Smooth muscle cell (in vitro differentiated cells): Measurements from ENCODE around the gene MCTP2. TPM values are rescaled to one million over a fixed set of nuclear protein-coding genes. Genes with fewer than 3 reads are reported as not detected.

Experiments used
- DNase-seq: peaks from one replicate; lab custom pipeline; 2025; ENCODE audit not compliant: unreplicated experiment; lab: John Stamatoyannopoulos, UW
- H2AFZ ChIP-seq: fragments of 200-600 bp; sonication (generic); 2 replicates; pipeline ENCODE4 v1.6.0; 2016; ENCODE audit warnings: antibody characterized with exemption, low read depth, mild to moderate bottlenecking
- H3F3A ChIP-seq: fragments of 200-600 bp; sonication (generic); 2 replicates; pipeline ENCODE4 v1.6.0; 2017; ENCODE audit warnings: antibody characterized with exemption, low read depth
- H3K27ac ChIP-seq: fragments of 200-600 bp; sonication (generic); 2 replicates; pipeline ENCODE4 v1.5.1; 2016; ENCODE audit warnings: low read depth, mild to moderate bottlenecking
- H3K27me3 ChIP-seq: fragments of 200-600 bp; sonication (generic); 2 replicates; pipeline ENCODE4 v1.6.1; 2016; ENCODE audit warnings: low read depth, mild to moderate bottlenecking
- H3K36me3 ChIP-seq: fragments of 200-600 bp; sonication (generic); 2 replicates; pipeline ENCODE4 v1.5.1; 2016; ENCODE audit warnings: low read depth
- H3K4me1 ChIP-seq: fragments of 200-600 bp; sonication (generic); 2 replicates; pipeline ENCODE4 v1.5.1; 2016; ENCODE audit warnings: low read depth
- H3K4me2 ChIP-seq: fragments of 200-600 bp; sonication (generic); 2 replicates; pipeline ENCODE4 v1.6.0; 2016; ENCODE audit warnings: mild to moderate bottlenecking
- H3K4me3 ChIP-seq: fragments of 200-600 bp; sonication (generic); 2 replicates; pipeline ENCODE4 v1.5.1; 2016; ENCODE audit warnings: mild to moderate bottlenecking
- H3K79me2 ChIP-seq: fragments of 200-600 bp; sonication (generic); 2 replicates; pipeline ENCODE4 v1.6.0; 2016; ENCODE audit warnings: low read depth, mild to moderate bottlenecking
- H3K9ac ChIP-seq: fragments of 200-600 bp; sonication (generic); 2 replicates; pipeline ENCODE4 v1.6.0; 2016; ENCODE audit warnings: low read depth
- H3K9me3 ChIP-seq: fragments of 200-600 bp; sonication (generic); replicated peaks from 2 replicates; pipeline ENCODE4 v1.5.1; 2016; ENCODE audit warnings: low read depth
- H4K20me1 ChIP-seq: fragments of 200-600 bp; sonication (generic); 2 replicates; pipeline ENCODE4 v1.6.0; 2016; ENCODE audit warnings: low read depth
- CTCF ChIP-seq: fragments of 200-600 bp; sonication (generic); IDR thresholded peaks from 2 replicates; pipeline ENCODE4 v1.5.1; 2017; ENCODE audit warnings: borderline replicate concordance, mild to moderate bottlenecking, antibody characterized with exemption; ENCODE audit not compliant: insufficient read depth, poor library complexity, severe bottlenecking
- WGBS: methylation state at CpG from one replicate; pipeline ENCODE4 v1.1.7; 2016; ENCODE audit warnings: low lambda C conversion rate; 5-methylcytosine and 5-hydroxymethylcytosine counted together
- polyA plus RNA-seq: library from polyadenylated mRNA; unstranded; fragments of >200 nt; fragmentation: Nextera tagmentation; extraction: Ambion mirVana; gene quantifications from 2 replicates; pipeline ENCODE4 v1.2.1, GENCODE V29; 2016
- total RNA-seq: library from RNA; depleted of rRNA; stranded (reverse); fragments of >200 nt; gene quantifications from 2 replicates; pipeline ENCODE4 v1.2.3, GENCODE V29; 2014

The MCTP2 gene
- total and polyA plus RNA-seq, 2 experiments from 2014 or later = 12.1 to 32.1 TPM

DNA sequence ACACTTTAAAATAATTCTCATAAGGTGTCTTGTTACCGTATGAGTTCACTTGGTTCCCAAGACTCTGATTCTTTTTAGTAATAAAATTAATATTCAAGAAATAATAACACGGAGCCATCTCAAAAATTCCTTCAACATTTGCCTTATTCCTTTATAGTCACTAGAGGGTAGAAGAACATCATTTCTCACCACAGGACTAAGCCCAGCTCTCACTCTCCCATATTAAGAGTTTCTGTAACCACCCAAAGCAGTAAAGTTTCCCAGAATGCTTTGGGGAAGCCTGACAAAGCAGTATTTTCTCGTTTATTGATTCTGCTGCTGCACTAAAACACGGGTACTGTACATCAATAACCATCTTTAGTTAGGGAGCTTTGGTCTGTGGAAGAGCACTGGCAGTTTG, 114.9 kb downstream of the MCTP2 start:
- H3K4me3 ChIP-seq = no peak overlapping the region
- no peaks in the 10 kb centered on the region for H3K36me3 ChIP-seq
- no peak overlapping the region for H3K9ac ChIP-seq
- DNase-seq = no peak
- 84% methylated on average over 4 of the region's 4 CpGs for WGBS
- no peak overlapping the region for H3K27ac ChIP-seq
- H4K20me1 ChIP-seq = no peaks in the 10 kb centered on the region
- H3K79me2 ChIP-seq = no peaks in the 10 kb centered on the region
- TF ChIP-seq CTCF = no peak
- H3K4me1 ChIP-seq = no peaks in the 10 kb centered on the region
- H3K9me3 ChIP-seq = no peaks in the 10 kb centered on the region
- no peaks in the 10 kb centered on the region for H3F3A ChIP-seq
- H2AFZ ChIP-seq = no peak overlapping the region
- H3K27me3 ChIP-seq = no peaks in the 10 kb centered on the region
- no peak overlapping the region for H3K4me2 ChIP-seq

GRCh38 chr15:94348084-94348483, 116.7 kb downstream of the MCTP2 start:
- DNase-seq = no peak
- Histone ChIP-seq H3K79me2 (no peaks in the 10 kb centered on the region), H3K9ac (no peak overlapping the region), H4K20me1 (no peaks in the 10 kb centered on the region), H3K4me2 (no peak overlapping the region), H3F3A (no peaks in the 10 kb centered on the region), H3K27me3 (no peaks in the 10 kb centered on the region), H3K27ac (no peak overlapping the region), H3K4me1 (no peaks in the 10 kb centered on the region), H3K9me3 (no peaks in the 10 kb centered on the region), H3K4me3 (no peak overlapping the region), H3K36me3 (no peaks in the 10 kb centered on the region), H2AFZ (no peak overlapping the region)
- TF ChIP-seq CTCF = no peak
- WGBS = 0% methylated on average over 1 of the region's 2 CpGs

DNA sequence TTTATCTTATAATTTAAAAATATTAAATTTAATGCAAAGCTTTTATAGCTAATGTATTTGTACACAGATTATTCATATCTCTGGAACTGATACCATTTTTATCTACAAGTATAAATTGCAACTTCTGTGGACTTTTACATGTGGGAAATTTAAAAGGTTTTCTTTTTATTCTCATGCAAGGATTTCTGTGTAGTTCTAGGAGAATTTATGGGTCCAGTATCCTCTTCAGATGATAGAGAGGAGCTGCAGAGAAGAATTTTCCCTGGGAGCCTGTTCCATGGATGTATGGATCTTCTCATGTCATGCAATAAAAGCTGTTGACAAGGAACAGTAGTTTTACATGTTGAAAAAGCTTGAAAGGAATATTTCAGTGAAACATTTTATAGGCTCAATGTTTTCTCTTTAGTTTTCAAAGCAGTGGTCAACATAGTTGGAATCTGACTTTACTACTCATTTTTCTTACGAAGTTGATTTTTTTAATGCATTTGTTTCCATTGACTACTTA, 119.7 kb downstream of the MCTP2 start:
- Histone ChIP-seq H2AFZ (no peak overlapping the region), H3K27ac (no peak overlapping the region), H3K9ac (no peak overlapping the region), H3K9me3 (no peaks in the 10 kb centered on the region), H3K27me3 (no peaks in the 10 kb centered on the region), H4K20me1 (no peaks in the 10 kb centered on the region), H3F3A (no peaks in the 10 kb centered on the region), H3K4me2 (no peak overlapping the region), H3K36me3 (no peaks in the 10 kb centered on the region), H3K4me3 (no peak overlapping the region), H3K79me2 (no peaks in the 10 kb centered on the region), H3K4me1 (no peaks in the 10 kb centered on the region)
- 56% methylated on average over 1 of the region's 1 CpG for WGBS
- no peak for DNase-seq
- TF ChIP-seq CTCF = no peak
